ENCODE measurements around the gene VSTM2B.

VSTM2B gene

DNA sequence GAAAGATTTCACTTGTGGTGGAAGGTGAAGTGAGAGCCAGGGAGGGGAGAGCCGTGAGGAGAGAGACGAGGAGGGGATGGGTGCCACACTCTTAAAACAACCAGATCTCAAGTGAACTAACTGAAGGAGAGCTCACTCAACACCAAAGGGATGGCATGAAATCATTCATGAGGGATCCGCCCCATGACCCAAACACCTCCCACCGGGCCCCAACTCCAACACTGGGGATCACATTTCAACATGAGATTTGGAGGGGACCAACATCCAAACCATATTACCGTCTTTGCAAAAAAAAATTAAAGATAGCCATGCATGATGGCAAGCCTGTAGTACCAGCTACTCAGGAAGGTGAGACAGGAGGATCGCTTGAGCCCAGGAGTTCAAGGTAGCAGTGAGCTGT, 45.4 kb downstream of the VSTM2B start:
- no peak for DNase-seq

GRCh38 chr19:29573486-29573885, 47.7 kb downstream of the VSTM2B start:
- no peak for DNase-seq

DNA sequence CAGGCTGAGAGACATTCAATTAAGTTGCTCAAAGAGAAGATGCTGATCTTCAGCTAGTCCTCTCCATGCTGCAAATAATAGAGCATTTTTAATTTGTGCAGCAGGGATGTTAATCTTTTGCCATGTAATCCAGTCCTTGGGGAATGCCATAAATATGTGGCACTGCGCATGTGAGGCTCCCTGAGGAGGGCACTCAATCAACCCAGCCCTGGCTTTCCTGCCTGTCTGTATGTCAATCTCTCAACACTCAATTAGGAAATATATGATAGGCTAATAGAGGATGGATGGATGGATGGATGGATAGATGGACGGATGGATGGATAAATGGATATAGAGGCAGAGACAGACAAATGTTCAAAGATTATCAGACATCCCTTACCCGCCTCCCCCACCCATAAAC, 48.7 kb downstream of the VSTM2B start:
- DNase-seq = no peak

GRCh38 chr19:29576046-29576606, 50.3 kb downstream of the VSTM2B start:
- no peak for DNase-seq

DNA sequence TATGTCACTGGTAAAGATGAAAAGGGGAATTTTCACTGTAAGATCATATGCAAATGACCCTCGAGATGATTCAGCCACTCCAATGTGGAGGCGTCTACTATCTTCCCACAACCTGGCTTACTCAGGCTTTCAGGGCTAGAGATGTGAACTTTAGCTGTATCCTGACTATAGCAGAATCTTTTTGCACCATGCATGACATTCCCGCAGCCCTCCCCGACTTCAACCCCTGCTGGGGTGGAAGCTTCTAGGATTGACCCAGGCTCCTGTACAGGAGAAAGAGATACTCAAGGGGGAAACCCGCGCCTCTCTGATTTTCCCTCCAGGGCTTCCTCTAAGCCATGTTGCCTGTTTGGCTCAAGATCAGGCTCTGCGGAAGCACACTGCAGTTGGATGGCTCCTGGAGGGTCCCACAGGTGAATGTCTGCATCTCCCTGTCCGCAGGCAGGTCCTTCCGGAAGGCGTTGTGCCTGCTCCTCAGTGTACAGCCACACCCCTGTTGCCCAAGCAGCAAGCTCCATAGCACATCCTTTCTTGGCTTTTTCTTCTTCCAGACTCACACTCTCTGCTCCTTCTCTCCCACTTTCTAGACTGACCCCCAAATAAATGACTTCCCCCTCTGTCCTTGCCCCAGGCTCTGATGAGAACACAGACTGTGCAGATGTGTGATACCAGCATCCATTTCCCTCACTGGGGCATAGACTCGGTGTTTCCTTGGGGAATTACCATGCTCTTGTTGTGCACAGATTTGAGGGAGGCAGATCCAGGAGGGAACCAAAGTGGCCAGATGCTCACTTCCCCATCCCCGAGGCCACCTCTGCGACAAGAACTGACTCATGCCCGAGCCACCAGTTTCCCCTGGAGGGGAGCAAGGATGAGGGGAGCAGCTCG, 51.2 kb downstream of the VSTM2B start:
- no peak for DNase-seq

DNA sequence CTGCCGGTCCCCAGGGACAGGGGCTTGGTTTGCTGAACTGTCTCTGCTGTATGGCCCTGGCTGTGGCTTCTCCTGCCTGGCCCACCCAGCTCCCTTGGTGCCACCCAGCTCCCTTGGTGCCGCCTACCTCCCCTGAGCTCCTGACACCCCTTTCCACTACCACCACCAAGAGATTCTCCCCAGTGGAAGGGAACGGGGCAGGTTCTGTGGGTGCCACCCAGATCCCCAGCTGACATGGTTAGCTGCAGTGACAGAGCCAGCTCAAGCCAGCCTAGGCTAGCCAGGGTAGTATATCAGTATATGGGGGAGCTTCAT, 51.8 kb downstream of the VSTM2B start:
- DNase-seq = no peak

GRCh38 chr19:29578349-29578748, 52.6 kb downstream of the VSTM2B start:
- DNase-seq = no peak

DNA sequence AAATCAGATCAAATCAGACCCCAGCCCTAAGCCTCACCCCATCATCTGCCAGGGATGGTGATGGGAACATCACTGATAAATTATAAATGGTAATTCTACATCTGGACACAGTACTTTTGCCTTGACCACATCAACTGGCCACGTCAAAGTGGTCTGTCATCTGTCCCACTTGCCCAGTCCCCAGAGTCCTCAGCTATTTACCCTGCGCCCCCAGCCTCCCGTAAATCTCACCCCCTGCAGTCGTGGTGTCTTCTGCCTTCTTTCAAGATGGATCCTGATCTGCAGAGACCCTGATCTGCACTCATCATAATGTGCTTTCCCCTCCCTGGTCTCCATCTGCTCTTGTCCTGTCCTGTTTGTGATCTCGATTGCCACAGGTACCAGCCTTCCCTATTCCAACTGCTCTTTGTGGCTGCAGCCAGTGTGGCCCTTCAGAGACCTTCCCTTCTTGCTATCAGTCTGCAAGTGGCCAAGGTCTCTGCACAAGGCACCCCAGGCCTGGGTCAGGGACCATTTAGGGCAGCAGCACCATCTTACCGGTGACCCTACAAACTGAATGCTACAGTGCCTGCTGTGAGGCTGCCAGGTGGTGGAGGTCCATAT, 53.6 kb downstream of the VSTM2B start:
- DNase-seq = no peak

DNA sequence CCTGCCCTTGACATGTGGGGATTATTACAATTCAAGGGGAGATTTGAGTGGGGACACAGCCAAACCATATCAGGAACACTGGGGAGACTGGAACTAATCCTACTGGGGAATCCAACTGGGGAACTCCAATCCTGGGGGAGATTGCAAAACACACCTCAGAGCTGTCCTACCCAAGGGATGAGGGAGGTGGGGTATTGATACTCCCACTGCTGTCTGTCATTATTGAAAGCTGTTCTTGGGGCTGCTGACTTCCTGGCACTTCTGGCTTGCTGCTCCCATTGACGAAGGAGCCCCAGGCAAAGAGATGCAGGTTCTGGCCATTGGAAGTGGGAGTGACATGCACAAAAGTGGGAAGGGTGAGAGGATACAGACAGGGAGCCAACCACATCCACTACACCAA, 55.6 kb downstream of the VSTM2B start:
- DNase-seq = no peak

DNA sequence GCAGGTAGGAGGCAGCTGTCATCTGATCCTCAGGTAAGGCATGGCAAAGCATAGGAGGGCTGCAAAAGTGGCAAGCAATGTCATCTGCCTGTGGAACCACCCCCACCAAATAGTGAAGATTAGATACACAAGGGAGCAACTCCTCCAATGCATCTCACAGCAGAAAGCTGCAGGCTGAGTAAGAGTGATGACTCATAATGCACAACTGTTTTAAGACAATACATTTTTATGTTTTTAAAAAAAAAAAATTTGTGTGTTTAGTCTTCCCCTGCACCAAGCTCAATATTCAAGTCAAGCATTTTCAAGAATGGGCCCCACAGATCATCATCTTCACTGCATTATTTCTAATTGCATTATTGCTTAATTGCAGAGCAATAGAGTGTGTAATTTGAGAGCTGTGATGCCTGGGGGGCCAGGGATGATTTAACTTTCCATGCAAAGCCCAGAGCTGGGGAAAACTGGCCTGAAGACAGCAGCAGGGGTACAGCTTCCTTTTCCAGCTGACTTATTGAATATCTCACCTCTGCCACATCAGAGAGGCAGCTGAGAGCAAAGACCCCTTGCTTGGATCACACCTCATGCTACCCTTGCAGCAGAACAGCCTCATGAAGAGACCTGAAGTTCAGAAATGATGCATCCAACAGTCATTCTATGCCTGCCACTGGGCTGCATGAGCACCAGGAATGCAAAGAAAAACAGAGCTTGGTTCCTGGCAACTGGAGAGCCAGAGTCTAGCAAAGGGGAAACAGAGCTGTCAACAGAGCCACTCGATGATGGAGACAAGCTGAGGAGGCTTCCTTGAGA, 57.6 kb downstream of the VSTM2B start:
- DNase-seq = no peak

DNA sequence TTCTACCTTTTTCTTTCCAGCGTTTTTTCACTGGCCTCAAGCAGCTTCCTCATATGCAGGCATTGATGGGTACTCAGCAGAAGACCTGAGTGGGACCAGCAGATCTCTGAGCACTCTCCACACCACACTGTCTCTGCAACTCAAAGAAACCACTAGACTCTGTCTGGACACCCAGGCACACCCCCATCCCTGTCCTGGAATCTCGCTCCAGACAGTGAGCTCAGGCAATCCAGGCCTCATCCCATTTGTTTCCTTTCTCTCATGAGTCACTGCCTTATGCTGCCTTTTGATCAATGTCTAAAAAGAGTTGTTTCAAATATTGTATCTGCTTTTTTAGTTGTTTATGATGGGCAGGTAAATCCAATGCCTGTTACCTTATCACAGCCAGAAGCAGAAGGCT, 60.6 kb downstream of the VSTM2B start:
- DNase-seq = no peak

GRCh38 chr19:29587059-29587458, 61.3 kb downstream of the VSTM2B start:
- no peak for DNase-seq

GRCh38 chr19:29587518-29587986, 61.8 kb downstream of the VSTM2B start:
- DNase-seq = peak; percentile 66

- no peak for DNase-seq
Observed at GRCh38 chr19:29588095-29588494, 62.3 kb downstream of the VSTM2B start.

DNA sequence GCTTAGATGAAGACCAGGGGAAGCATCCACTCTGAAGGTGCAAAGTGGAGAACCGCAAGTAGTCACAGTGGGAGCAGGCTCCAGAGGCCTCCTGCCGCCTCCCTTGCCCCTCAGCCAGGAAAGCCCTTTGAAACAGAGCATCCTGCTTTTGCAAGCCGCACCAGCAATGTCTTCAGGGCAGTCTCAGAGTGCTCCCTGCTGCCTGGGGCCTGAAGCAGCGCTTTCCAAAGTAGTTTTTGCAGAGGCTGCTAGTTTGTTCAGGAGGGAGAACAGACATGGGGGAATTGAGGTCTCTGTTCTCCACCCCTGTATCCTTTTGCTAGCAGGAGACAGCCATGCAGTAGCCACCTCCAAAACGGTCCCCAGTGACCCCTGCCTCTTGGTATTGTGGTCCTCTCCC, 64.5 kb downstream of the VSTM2B start:
- no peak for DNase-seq

GRCh38 chr19:29591670-29592069, 65.9 kb downstream of the VSTM2B start:
- no peak for DNase-seq

DNA sequence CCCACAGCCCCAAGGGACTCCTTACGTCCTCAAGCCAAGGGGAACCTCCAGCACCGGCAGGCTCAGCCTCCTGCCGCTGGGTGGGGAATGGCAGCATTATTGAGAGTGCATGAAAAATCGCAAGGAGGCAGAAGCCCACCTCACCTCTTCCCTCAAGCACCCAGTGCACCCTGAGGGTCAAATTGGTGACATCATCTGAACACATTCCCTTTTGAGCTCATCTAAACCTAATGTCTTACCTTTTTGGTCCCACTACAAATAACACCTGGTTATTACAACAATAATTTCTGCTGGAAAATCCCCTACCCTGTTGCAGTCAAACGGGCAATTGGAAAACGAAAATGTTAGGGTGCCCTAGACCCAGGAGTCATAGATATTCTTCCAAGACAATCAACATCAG, 68.1 kb downstream of the VSTM2B start:
- no peak for DNase-seq

- no peak for DNase-seq
Observed at GRCh38 chr19:29596080-29596727, 70.4 kb downstream of the VSTM2B start.

DNA sequence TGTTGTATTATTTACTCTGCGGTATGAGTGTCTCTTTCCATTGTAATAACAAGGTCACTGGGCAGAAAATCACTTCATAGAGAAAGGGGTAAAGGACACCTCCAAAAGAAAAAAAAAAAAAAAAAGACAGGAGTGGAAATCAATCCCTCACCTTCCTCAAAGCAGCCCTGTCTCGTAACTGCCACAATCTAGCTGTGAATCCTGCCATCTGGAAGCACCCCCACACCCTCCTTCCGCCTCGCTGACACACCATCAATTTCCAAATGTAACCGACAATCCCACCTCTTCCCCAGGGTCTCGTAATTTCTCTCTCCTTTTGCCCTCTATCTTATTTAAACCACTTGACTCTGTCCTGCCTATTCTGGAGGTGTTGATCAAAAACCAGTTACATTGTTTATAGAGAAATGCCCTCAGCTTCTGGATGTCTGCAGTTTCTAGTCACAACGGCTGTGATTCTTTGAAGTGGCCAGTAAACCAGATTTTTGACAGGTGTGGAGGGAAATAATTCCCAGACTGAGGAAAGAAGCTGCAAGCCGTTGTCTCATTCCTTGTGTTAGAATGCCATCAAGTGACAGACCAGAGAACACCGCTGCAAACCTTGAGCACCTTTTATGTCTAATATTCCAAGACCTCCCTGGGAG, 71.2 kb downstream of the VSTM2B start:
- no peak for DNase-seq

GRCh38 chr19:29598036-29598435, 72.2 kb downstream of the VSTM2B start:
- DNase-seq = no peak

DNA sequence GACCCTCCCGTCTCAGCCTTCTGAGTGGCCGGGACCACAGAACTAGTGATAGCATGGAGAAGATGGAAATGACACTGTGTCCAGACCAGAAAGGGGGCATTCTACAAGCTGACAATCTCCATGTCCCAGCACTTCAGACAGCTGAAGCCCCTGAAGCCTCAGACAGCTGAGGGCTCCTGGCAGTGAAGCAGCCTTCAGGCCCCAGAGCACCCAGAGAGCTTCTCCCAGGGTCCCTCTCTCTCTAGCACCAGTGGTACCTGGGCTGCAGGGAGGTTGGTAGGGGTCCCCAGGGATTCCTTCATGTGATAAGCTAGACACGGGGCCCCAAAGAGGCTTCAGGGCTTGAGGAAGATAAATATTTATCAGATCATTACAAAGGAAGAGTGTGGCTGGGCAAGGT, 72.7 kb downstream of the VSTM2B start:
- DNase-seq = no peak

DNA sequence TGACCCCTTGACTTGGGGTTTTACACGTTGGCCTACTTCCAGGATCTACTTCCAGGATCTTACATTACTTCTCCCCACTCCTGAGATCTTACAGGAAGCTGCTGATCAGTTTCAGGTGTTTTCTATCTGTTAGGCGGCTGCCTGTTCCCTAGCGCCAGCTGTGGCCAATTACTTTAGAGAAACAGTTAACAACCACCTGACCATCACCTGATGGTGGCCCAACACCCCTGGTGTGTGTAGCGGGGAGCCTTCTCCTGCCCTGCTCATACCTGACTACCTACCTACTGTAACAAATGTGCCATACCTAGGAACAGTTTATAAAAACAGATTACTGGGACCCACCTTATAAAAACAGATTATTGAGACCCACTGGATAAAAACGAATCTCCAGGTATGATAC, 77.5 kb downstream of the VSTM2B start:
- no peak for DNase-seq
